ENCODE data around the gene TUBB3. TPM values are rescaled to one million over a fixed set of nuclear protein-coding genes. Genes with fewer than 3 reads are reported as not detected.

The TUBB3 gene
- total and polyA plus RNA-seq, 2 of the 8 experiments (the other 6 are each of a cell fraction or from before 2014, with no cell fraction given) = 275 to 393 TPM

DNA sequence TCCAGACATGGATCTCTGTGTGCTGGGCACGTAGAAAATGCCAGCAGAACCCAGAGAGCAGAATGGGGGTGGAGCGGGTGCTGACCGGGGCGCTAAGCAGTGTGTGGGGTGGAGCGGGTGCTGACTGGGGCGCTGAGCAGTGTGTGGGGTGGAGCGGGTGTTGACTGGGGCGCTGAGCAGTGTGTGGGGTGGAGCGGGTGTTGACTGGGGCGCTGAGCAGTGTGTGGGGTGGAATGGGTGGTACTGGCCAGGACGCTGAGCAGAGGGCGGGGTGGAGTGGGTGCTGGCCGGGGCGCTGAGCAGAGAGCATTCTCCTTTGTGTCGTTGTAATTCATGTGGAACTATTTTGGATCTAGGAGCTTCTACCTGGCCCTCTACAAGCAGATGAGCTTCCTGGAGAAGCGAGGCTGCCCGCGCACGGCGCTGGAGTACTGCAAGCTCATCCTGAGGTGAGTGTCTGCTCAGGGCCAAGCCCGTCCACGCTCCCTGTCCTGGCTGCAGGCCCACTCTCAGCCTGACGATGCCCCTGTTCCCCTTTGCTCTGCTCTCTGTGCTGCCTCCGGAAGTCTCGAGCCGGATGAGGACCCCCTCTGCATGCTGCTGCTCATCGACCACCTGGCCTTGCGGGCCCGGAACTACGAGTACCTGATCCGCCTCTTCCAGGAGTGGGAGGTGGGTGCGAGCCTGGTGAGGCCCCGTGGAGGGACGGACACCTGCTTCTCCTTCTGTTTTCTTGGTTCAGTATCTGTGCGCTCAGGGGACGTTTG lies 24.8 kb upstream of the TUBB3 start:
- Histone ChIP-seq H3K9ac (replicated peaks in 1 of 4; ENCODE audit: extremely low read depth in 1 of 4, low read depth in 3 of 4, low read length in 3 of 4) (no peak overlapping the region; a peak in 1 of 7 replicates), H2AFZ (ENCODE audit: low read length) (no peak overlapping the region), H2BK20ac (ENCODE audit: low read length) (no peak overlapping the region), H3K79me2 (ENCODE audit: control insufficient read depth in 1 of 2, insufficient read depth in 2 of 2, low read length in 2 of 2) (no peaks in the 10 kb centered on the region), H3K18ac (ENCODE audit: extremely low read depth, low read length) (no peak overlapping the region), H2BK12ac (ENCODE audit: low read depth, low read length) (no peak overlapping the region), H3K4me2 (ENCODE audit: insufficient read depth in 1 of 2, low read depth in 2 of 2, low read length in 2 of 2) (no peak overlapping the region), H2BK5ac (ENCODE audit: low read depth, low read length) (no peak overlapping the region; the same call in 1 of the 2 replicates), H2BK120ac (replicated peaks; ENCODE audit: low read depth, low read length) (no peak overlapping the region), H3K4me3 (ENCODE audit: extremely low read depth in 1 of 4, insufficient read depth in 2 of 4, low read depth in 3 of 4, low read length in 4 of 4) (no peak overlapping the region), H2BK15ac (ENCODE audit: low read length) (no peak overlapping the region), H3K36me3 (ENCODE audit: control insufficient read depth in 2 of 4, insufficient read depth in 4 of 4, low read length in 3 of 4) (peaks cover 5 to 32% (median 21%) of the 10 kb centered on the region in 4 experiments; a peak in 6 of 8 replicates), H3K56ac (replicated peaks; ENCODE audit: insufficient read length, low read depth, low read length) (no peak overlapping the region), H3K79me1 (ENCODE audit: low read depth, low read length) (no peaks in the 10 kb centered on the region), H4K5ac (ENCODE audit: insufficient read length, low read depth, low read length) (no peak overlapping the region), H3K23ac (ENCODE audit: insufficient read length) (no peak overlapping the region), H4K20me1 (replicated peaks in 1 of 2; ENCODE audit: control insufficient read depth in 1 of 2, insufficient read depth in 2 of 2, low read length in 2 of 2) (peaks cover 3 to 13% of the 10 kb centered on the region in 2 experiments), H2AK5ac (ENCODE audit: low read depth, low read length) (no peak overlapping the region), H4K8ac (ENCODE audit: extremely low read depth, insufficient read depth, low read length) (no peak overlapping the region), H3K4me1 (replicated peaks in 1 of 4; ENCODE audit: control insufficient read depth in 3 of 4, insufficient read depth in 4 of 4, low read length in 3 of 4) (no peaks in the 10 kb centered on the region), H3K14ac (ENCODE audit: insufficient read length) (no peak overlapping the region), H3K27ac (ENCODE audit: low read depth, low read length) (no peak overlapping the region), H4K91ac (replicated peaks; ENCODE audit: insufficient read length, low read length) (no peak overlapping the region), H3K27me3 (replicated peaks in 1 of 4; ENCODE audit: control insufficient read depth in 3 of 4, extremely low read depth in 1 of 4, insufficient read depth in 3 of 4, low read length in 3 of 4) (no peaks in the 10 kb centered on the region), H3K9me3 (ENCODE audit: insufficient read depth in 2 of 2, low read depth in 1 of 2, low read length in 1 of 2) (no peaks in the 10 kb centered on the region), H3K4ac (replicated peaks; ENCODE audit: insufficient read length, low read depth, low read length) (no peak overlapping the region), H3K23me2 (ENCODE audit: low read depth, low read length) (no peaks in the 10 kb centered on the region)
- DNase-seq (ENCODE audit: low read depth in 1 of 2, low spot score in 2 of 2) (no peak), FAIRE-seq (no peak)
- ChIA-PET POLR2A (ENCODE audit: partially characterized antibody) (interaction anchor here (0.5 to 1.4 kb wide), 2 partner anchors 8 to 46 kb away, joined by 3 to 4 read pairs; no protein-coding TSS in a partner anchor), CTCF (ENCODE audit: partially characterized antibody) (interaction anchor here (0.6 to 3.7 kb wide), 3 partner anchors 12 to 272 kb away, joined by 4 to 14 read pairs (median 5); partner anchors contain the start of gene MC1R)
- WGBS, 2 experiments (ENCODE audit: extremely low coverage in 1 of 2, insufficient coverage in 1 of 2, insufficient read length in 1 of 2, insufficient replicate concordance in 2 of 2, low coverage in 1 of 2, low lambda C conversion rate in 2 of 2, missing lambda C conversion rate in 1 of 2) = 94% methylated on average over 33 of the region's 36 CpGs; no CpG with 5 or more reads in 1 of the 2 experiments
- TF ChIP-seq RBBP5 (IDR thresholded peaks at IDR 0.05; ENCODE audit: borderline replicate concordance, low read depth, low read length) (no peak), GABPA (IDR thresholded peaks at IDR 0.05; ENCODE audit: borderline replicate concordance, insufficient read depth, low read length) (no peak), CHD2 (IDR thresholded peaks at IDR 0.05; ENCODE audit: low read length) (no peak)
